HG03064 (cell line): ENCODE measurements around the gene DESI1.
A peak's percentile ranks its signal among the peaks of the same experiment; 100 is the strongest.
"Not testable (repeated sequence)": the region's sequence is repeated elsewhere in the genome, so short reads cannot be mapped to it uniquely, and the experiment has no call there.

ENCODE experiments used
- ATAC-seq: cut with Tn5 transposase; IDR thresholded peaks from one replicate; pipeline ENCODE4 v1.9.1; 2021; ENCODE audit warnings: low read depth; ENCODE audit not compliant: unreplicated experiment

DESI1 gene

DNA sequence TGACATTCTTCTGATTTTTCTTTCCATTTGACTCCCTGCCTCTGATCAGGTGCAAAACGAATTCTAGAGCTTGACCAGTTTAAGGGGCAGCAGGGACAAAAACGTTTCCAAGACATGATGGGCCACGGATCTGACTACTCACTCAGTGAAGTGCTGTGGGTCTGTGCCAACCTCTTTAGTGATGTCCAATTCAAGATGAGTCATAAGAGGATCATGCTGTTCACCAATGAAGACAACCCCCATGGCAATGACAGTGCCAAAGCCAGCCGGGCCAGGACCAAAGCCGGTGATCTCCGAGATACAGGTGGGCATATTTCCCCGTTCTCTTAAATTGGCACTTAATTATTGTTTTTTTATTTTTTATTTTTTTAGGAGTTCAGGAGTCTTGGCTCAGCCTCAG is 15.6 kb upstream of the DESI1 start:
- ATAC-seq = no peak

DNA sequence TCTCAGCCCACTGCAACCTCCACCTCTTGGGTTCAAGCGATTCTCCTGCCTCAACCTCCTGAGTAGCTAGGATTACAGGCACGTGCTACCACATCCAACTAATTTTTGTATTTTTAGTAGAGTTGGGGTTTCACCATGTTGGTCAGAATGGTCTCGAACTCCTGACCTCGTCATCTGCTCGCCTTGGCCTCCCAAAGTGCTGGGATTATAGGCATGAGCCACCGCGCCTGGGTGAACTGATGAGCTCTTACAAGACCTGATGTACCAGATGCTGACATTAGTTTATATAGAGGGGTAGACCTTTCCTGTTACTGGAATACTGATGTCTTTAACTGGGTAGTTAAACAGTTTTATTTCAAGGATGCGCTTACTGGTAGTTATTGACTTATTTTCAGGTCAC is 13.8 kb upstream of the DESI1 start:
- ATAC-seq = not testable (repeated sequence)

DNA sequence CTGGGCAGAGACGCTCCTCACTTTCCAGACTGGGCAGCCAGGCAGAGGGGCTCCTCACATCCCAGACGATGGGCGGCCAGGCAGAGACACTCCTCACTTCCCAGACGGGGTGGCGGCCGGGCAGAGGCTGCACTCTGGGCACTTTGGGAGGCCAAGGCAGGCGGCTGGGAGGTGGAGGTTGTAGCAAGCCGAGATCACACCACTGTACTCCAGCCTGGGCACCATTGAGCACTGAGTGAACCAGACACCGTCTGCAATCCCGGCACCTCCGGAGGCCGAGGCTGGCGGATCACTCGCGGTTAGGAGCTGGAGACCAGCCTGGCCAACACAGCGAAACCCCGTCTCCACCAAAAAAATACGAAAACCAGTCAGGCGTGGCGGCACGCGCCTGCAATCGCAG is 10.8 kb upstream of the DESI1 start:
- not testable (repeated sequence) for ATAC-seq

DNA sequence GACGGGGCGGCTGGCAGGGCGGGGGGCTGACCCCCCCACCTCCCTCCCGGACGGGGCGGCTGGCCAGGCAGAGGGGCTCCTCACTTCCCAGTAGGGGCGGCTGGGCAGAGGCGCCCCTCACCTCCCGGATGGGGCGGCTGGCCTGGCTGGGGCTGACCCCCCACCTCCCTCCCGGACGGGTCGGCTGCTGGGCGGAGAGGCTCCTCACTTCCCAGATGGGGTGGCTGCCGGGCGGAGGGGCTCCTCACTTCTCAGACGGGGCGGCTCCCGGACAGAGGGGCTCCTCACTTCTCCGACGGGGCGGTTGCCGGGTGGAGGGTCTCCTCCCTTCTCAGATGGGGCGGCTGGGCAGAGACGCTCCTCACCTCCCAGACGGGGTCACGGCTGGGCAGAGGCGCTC is 10.3 kb upstream of the DESI1 start:
- not testable (repeated sequence) for ATAC-seq

DNA sequence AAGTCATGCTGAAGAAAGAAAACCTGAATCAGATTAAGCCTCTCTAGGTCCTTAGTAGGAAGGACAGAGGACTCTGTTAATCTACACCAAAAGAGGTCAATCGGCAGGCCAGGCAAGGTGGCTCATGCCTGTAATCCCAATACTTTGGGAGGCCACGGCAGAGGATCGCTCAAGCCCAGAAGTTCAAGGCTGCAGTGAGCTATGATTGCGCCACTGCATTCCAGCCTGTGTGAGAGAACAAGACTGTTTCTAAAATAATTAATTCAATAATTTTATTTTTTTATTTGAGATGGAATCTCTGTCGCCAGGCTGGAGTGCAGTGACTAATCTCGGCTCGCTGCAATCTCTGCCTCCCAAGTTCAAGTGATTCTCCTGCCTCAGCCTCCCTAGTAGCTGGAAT is 4.7 kb upstream of the DESI1 start:
- no peak for ATAC-seq

DNA sequence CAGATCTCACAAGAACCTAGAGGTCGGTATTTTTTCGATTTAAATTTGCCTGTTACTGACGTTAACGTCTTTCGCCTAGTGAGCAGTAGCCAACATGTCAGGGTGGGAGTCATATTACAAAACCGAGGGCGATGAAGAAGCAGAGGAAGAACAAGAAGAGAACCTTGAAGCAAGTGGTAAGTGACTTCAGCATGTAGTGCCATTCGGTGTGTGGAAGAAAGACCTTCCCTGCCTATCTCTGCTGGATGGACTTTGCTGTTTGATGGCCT is 1.0 kb upstream of the DESI1 start:
- ATAC-seq = no peak

DNA sequence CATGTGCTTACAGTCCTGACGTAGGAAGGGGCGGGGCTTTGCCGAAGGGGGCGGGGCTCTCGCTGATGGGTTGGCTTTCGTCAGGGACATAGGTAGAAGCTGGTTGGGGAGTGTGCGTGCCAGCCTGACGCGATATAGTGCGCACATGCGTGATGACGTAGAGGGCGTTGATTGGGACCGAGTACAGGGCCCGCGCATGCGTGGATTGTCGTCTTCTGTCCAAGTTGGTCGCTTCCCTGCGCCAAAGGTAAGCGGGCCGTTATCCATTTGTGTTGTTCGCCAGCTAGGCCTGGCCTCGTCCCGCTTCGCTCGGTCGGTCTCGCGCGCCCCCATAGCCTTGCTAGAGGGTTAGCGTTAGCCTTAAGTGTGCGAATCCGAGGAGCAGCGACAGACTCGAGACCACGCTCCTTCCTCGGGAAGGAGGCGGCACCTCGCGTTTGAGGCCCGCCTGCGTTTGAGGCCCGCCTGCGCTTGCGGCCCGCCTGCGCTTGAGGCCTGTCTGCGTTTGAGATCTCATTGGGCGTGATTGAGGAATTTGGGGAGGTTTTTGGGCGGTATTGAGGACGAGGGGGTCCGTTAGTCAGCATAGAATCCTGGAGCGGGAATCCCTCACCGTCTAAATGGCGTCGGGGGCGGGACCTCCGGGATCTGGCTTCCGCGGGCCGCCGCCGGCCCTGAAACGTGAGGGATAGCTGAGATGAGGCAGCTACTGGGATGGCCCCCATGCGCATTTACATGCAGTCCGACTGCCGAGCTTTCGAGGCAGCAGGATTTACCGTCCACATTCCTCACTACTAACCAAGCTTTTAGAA is 462 bp upstream of the DESI1 start, which contains the start of gene XRCC6:
Gene XRCC6 (plus strand): TSS at position 197 of the 812 bp plus-strand sequence. CDS start 710 bp downstream, outside the sequence.
- peak; percentile 71 for ATAC-seq

DNA sequence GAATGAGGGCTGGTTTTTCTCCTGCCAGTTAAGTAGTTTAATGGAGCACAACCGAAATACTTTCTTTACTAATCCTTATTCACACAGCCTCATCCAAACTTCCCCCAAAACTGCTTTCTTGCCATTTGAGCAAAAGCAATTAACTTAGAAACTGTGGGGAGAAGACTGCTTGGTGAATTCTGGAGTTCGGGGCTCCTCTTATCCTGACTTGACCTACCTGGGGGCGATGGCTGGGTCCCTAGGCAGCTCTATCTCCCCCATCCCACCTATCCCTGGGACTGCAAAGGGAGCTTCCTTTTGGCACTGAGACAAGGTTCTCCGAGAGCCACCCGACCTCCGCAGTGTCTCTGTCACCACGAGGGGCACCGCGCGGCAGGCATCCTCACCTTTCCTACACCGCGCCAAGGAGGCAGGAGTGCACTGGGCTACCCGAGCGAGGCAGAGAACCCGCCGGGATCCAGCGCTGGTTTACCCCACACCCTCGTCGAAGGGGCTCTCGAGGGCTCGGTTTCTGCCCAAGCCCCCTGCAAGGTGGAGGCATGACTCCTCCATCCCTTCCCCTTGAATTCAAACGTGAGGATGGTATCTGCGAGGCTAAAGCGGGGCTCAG is 759 bp downstream of the DESI1 start:
- ATAC-seq = peak; percentile 26

DNA sequence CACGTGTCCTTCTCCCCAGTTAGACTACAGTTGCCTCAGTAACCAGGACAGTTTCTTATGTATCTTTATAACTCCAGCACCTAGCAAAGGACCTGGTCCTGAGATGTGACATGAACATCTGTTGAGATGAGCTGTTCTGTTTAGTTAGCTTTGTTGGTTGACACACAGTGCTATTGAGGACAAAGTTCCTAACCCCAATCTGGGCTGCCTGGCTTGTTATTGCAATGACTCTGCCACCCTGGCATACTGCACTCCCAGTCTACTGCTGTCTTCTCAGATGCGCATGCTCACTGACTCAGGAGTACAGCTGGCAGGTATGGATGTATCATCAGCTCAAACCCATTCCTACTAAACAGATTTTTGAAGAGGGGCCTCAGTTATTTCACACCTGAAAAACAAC is 7.4 kb downstream of the DESI1 start:
- no peak for ATAC-seq

DNA sequence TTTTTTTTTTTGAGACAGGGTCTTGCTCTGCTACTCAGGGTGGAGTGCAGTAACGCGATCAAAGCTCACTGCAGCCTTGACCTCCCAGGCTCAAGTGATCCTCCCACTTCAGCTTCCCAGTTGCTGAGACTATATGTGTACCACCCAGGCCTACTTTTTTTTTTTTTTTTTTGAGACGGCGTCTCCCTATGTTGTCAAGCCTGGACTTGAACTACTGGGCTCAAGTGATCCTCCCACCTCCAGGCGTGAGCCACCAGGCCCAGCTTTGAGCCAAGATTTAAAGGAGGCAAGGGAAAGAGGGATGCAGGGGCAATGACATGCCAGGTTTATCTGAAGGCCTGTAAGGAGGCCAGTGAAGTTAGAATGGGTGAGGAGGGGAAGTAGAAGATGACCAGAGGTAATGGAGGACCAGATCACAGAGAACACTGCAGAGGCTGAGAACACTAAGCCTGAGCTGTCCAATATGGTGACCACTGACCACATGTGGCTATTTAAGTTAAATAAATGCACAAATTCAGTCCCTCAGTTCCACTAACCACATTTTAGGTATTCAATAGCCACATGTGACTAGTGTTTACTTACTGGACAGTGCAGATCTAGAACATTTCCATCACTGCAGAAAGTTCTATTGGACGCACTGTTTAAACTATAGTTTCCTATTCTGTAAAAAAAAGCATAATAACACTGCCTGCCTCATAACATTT is 8.1 kb downstream of the DESI1 start:
- ATAC-seq = no peak

DNA sequence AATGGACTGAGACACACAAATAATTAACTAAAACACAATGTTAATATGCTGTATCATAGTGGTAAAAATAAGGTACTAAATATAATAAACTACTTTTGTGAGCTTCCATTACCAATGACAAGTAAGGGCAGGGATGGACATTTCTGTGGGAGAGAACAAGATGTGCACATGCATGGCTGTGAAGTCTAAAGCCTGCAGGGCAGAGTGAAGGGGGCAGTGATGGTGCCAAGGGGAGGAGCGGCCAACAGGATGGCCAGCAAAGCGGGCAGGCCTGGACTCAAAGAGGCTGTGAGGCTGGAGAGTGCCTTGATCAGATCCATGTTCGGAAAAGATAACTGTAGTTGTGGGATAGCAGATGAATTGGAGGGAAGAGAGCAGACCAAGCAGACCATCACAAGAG is 12.5 kb downstream of the DESI1 start:
- no peak for ATAC-seq

DNA sequence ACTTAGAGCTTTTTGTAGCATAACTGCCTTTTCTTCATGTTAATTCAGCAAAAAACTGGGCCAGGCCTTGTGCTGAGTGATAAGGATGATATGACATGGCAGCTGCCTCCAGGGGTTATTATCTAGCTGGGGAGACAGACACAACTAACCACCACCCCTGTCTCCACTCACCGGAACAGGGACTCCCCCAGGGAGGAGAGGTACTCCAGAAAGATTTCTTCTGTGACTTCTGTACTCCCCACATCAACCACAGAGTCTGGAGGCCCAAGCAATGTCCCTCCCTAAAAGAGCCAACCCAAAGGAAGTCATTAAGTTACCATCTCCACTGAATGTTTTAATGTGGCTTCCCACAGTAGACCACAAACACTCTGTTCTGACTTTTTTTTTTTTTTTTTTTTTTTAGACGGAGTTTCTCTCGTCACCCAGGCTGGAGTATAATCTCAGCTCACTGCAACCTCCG is 16.9 kb downstream of the DESI1 start:
- ATAC-seq = no peak

DNA sequence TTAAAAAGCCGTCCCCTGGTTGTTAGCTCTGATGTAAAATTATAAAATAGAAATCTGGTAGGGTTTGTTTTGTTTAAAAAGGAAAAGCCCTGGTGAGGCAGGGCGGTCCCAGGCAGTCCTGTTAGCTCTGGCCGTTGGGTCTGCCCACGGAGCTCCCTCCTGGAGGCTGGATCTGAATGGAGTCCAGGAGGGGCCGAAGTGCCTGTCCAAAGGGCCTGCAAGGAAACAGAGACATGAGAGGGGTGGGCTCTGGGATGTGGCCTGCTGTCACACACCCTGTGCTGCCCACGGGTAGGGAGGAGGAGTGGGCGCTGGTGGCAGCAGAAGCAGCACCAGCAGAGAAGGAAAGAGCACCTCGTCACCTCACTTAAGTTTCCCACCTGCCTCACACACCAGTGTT is 19.9 kb downstream of the DESI1 start:
- no peak for ATAC-seq

DNA sequence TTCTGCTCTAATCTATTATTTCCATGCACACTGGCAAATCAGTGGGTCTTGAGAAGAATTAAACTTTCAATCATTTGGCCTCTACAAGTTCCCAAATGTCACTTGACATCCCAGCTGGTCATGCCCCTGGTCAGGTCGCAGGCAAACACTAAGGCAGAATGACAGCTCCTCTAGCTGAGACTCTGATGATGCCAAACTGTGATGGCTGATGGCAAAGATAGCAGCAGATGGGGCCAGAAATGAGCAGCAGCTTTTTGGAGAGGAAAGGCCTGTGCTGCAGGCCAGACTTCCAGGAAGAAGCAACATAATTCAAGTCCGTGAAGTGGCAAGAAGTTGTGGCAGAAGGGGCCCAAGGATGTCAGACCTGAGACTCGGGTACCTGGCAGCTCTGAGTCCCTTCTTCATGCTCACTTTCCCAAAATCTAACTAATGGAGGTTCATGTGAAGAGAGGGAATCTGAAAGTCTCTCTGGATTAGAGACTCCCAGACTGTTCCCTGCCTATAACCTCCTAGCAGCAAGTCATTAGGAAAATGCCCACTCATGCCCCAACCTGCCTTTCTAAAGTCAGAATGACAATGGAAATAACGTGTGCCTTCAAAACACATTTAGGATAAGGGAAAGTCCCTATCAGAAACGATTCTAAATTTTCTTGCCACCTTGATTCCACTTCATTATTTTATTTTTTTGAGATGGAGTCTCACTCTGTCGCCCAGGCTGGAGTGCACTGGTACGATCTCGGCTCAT is 21.8 kb downstream of the DESI1 start:
- ATAC-seq = no peak

DNA sequence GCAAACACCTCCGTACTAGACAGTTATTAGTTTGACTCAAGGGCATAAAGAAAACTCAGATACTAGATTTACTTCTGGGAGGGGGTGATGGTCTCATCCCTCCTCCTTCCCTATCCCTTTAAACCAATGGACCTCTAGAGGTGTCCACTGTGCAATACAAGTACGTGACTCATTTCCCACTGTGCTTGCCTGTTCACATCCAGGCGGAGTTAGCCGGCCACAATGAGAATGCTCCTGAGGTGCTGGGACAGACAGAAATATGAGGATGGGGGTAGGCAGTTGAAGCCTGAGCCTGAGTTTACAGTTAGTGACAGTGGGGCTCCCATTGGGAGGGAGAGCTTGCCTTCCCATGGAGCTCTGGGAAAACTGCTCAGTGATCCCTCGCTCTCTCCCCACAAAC is 22.8 kb downstream of the DESI1 start:
- ATAC-seq = no peak

DNA sequence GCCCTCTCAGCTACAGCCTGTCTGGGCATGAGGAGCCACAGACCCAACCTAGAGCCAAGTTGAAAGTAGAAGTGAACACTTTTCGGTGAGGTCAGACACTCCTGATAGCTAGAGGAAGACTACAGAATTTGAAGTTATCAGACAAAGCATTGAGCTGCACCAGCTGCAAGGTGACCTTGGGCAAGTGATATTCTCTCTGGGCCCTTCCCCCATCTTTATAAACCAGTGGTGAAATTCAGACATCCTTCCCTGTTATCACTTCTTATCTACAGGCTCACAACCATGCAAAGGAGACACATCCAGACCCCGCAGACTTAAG is 23.2 kb downstream of the DESI1 start:
- ATAC-seq = no peak

DNA sequence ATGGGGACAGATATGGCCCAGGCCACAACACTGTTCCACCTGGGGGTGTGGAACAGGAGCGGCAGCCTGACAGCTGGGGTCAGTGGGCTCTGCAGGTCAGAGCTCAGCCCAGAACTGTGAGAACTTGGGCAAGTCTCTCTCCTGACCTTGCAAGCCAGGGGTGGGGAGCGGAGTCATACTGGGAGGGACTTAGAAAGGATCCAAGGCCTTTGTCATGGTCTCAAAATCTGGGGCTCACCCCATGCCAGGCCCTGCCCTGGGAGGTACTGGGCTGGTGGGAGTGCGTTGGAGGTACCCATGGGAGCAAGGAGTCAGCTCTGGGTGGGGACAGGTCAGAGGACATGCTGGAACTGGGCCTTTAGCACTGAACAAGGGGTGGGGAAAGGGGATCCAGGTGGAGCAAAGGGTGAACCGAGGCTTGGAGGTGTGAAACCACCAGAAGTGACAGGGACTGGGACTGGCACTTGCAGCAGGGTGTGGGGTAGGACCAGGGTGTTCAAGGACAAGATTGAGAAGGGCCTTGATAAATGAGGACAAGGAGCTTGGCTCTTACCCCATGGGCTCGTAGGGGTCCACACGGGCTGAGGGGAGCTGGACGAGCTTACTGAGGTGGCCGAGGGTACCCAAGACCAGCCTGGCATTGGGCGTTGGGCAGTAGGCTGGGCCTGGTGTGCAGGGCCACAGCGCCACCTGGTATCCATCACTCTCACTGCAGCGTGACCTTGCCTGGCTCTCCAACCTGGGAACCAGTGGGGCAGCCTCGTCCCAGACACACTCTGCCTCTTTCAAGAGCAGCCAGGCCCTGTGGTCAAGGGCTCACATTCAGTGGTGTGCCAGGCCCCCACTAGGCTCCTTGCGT is 23.8 kb downstream of the DESI1 start:
- no peak for ATAC-seq

DNA sequence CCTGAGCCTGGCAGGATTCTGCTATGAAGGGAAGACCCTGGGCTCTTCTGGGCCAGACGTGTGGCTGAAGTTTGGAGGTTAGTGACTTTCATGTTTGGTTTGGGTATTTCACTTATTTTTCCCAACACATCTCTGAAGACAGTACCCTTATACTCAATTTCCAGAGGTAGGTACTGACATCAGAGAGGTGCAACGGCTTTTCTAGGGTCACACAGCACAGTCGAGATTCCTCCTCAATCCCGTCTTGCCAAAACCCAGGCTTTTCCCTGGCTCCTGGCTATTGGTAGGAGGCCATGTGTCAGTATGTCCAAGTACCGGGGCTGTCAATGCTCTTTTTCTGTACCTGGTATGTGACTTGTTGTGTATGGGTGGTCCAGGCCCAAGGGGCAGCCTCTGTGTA is 25.1 kb downstream of the DESI1 start:
- ATAC-seq = no peak

DNA sequence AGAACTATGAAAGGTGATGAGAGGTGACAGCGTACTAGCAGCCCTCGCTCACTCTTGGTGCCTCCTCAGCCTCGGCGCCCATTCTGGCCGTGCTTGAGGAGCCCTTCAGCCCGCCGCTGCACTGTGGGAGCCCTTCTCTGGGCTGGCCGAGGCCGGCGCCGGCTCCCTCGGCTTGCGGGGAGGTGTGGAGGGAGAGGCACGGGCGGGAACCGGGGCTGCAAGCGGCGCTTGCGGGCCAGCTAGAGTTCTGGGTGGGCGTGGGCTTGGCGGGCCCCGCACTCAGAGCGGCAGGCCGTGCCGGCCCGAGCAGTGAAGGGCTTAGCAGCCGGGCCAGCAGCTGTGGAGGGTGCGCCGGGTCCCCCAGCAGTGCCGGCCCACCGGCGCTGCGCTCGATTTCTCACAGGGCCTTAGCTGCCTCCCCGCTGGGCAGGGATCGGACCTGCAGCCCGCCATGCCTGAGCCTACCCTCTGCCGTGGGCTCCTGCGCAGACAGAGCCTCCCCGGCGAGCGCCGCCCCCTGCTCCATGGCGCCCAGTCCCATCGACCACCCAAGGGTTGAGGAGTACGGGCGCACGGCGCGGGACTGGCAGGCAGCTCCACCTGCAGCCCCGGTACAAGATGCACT is 27.4 kb downstream of the DESI1 start:
- ATAC-seq = not testable (repeated sequence)
